Fibroblast of the aortic adventitia (primary cell): Measurements from ENCODE around the gene ZNF407. TPM values are rescaled to one million over a fixed set of nuclear protein-coding genes. Genes with fewer than 3 reads are reported as not detected.

Experiments
- DNase-seq: peaks from one replicate; pipeline ENCODE4 v3.0.0-alpha.2; 2010; ENCODE audit warnings: low read depth
- H3K4me3 ChIP-seq: 2 replicates; pipeline ENCODE4 v1.5.1; 2011; ENCODE audit warnings: low read depth, mild to moderate bottlenecking, control low read depth, low read length, moderate library complexity
- CTCF ChIP-seq: IDR thresholded peaks from 2 replicates; pipeline ENCODE4 v1.5.1; 2011; ENCODE audit warnings: mild to moderate bottlenecking, low read length, control low read depth, inconsistent platforms; ENCODE audit not compliant: insufficient read depth
- total RNA-seq: library from RNA; depleted of rRNA; stranded (reverse); fragments of >200 nt; gene quantifications from 2 replicates; pipeline ENCODE4 v1.2.3, GENCODE V29; 2012; ENCODE audit warnings: low replicate concordance

Gene ZNF407
- total RNA-seq, 1 donor: 21.7 TPM

GRCh38 chr18:74570266-74570665 lies 27.4 kb upstream of the ZNF407 start:
- TF ChIP-seq CTCF: no peak
- H3K4me3 ChIP-seq: no peak overlapping the region
- DNase-seq: no peak

GRCh38 chr18:74571895-74572680 lies 25.6 kb upstream of the ZNF407 start:
- no peak for DNase-seq
- TF ChIP-seq CTCF: no peak

GRCh38 chr18:74573053-74573452 lies 24.6 kb upstream of the ZNF407 start:
- no peak overlapping the region for H3K4me3 ChIP-seq
- DNase-seq: no peak
- no peak for TF ChIP-seq CTCF

More at GRCh38 chr18:74571895-74572680, 25.6 kb upstream of the ZNF407 start:
- no peak overlapping the region for H3K4me3 ChIP-seq

GRCh38 chr18:74574916-74575315 lies 22.8 kb upstream of the ZNF407 start:
- DNase-seq: no peak
- TF ChIP-seq CTCF: no peak

GRCh38 chr18:74577019-74577418 lies 20.7 kb upstream of the ZNF407 start:
- DNase-seq: no peak
- no peak for TF ChIP-seq CTCF
- no peak overlapping the region for H3K4me3 ChIP-seq

More at GRCh38 chr18:74574916-74575315, 22.8 kb upstream of the ZNF407 start:
- no peak overlapping the region for H3K4me3 ChIP-seq

- H3K4me3 ChIP-seq: no peak overlapping the region
- no peak for DNase-seq
- TF ChIP-seq CTCF: no peak
Observed at GRCh38 chr18:74579496-74580065, 18.1 kb upstream of the ZNF407 start.
